Fibroblast of the aortic adventitia (primary cell): ENCODE measurements around the gene SESN1. TPM values are rescaled to one million over a fixed set of nuclear protein-coding genes. Genes with fewer than 3 reads are reported as not detected.
A peak's percentile ranks its signal among the peaks of the same experiment; 100 is the strongest.

Experiments
- DNase-seq: peaks from one replicate; pipeline ENCODE4 v3.0.0-alpha.2; 2010; ENCODE audit warnings: low read depth
- H3K4me3 ChIP-seq: 2 replicates; pipeline ENCODE4 v1.5.1; 2011; ENCODE audit warnings: low read depth, mild to moderate bottlenecking, control low read depth, low read length, moderate library complexity
- CTCF ChIP-seq: IDR thresholded peaks from 2 replicates; pipeline ENCODE4 v1.5.1; 2011; ENCODE audit warnings: mild to moderate bottlenecking, low read length, control low read depth, inconsistent platforms; ENCODE audit not compliant: insufficient read depth
- total RNA-seq: library from RNA; depleted of rRNA; stranded (reverse); fragments of >200 nt; gene quantifications from 2 replicates; pipeline ENCODE4 v1.2.3, GENCODE V29; 2012; ENCODE audit warnings: low replicate concordance

The SESN1 gene
- total RNA-seq, 1 donor: 22.7 TPM

GRCh38 chr6:109059571-109060021 is 35.0 kb downstream of the SESN1 start:
- TF ChIP-seq CTCF: peak; percentile 36
- H3K4me3 ChIP-seq: no peak overlapping the region
- peak; percentile 72 for DNase-seq

DNA sequence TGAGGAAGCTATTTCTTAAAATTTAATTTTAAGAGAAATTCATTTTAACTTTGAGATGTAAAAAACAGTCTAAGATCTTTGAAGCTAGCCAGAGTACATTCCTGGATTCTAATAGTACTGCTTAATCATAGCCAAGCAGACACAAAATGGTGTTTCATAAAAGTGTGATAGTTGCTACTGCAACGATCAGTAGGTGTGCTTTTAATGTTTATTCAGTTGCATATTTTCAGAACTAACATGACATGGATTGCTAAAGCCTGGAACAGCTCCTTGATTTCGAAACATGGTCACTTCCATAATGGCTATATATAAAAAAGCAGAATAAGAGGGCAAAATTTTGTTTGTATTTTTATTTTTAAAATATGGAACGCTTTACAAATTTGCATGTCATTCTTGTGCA is 35.5 kb downstream of the SESN1 start:
- DNase-seq: peak; percentile 60
- no peak overlapping the region for H3K4me3 ChIP-seq
- TF ChIP-seq CTCF: no peak

GRCh38 chr6:109058620-109059019 is 36.0 kb downstream of the SESN1 start:
- no peak for DNase-seq
- H3K4me3 ChIP-seq: no peak overlapping the region
- no peak for TF ChIP-seq CTCF

GRCh38 chr6:109056661-109057060 is 38.0 kb downstream of the SESN1 start:
- no peak for DNase-seq
- no peak for TF ChIP-seq CTCF

DNA sequence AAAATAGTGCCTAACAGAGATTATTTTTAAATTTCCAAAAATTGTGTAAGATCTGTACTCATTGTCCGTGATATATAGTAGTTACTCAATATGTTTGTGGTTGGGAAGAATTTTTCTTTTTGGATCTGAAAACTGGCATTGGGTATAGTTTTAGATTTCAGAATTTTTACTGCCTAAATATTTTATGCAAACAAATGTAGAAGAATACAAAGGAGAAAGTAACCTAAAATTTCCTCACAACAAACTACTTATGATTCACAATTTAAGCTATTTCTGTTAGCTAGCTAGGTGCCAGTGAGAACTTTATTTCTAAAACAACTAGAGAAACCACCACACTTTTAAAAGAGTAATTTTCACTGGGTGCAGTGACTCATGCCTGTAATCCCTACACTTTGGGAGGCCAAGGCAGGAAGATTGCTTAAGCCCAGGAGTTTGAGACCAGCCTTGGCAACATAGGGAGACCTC is 38.8 kb downstream of the SESN1 start:
- DNase-seq: peak; percentile 72
- no peak for TF ChIP-seq CTCF
- H3K4me3 ChIP-seq: no peak overlapping the region

More at GRCh38 chr6:109056661-109057060, 38.0 kb downstream of the SESN1 start:
- H3K4me3 ChIP-seq: no peak overlapping the region

- no peak for DNase-seq
- no peak for TF ChIP-seq CTCF
- no peak overlapping the region for H3K4me3 ChIP-seq
Observed at GRCh38 chr6:109053336-109053735, 41.3 kb downstream of the SESN1 start.

GRCh38 chr6:109052852-109053251 is 41.8 kb downstream of the SESN1 start:
- no peak overlapping the region for H3K4me3 ChIP-seq
- no peak for DNase-seq
- TF ChIP-seq CTCF: no peak
